Measurements from ENCODE around the gene CENPT. TPM values are rescaled to one million over a fixed set of nuclear protein-coding genes. Genes with fewer than 3 reads are reported as not detected.

Gene CENPT
- total and polyA plus RNA-seq, 2 of the 8 experiments (the other 6 are each of a cell fraction or from before 2014, with no cell fraction given), result 42.4 to 53.4 TPM

DNA sequence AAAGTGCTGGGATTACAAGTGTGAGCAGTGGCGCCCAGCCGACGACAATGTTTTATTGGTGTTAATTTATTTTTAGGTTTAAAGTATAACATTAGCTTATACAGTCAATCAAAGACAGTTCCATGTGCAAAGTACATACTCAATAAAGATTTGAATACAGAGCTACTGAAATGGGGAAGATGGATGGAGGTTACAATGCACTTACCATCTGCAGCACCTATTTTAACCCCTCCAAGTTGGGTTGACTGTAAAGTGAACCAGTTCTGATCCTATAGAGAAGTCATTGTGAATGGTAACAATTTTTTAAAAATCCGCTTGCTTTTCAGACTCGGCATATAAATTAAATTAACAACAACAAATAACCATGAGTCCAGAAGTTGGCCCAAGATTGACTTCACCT is 44.9 kb upstream of the CENPT start:
- Histone ChIP-seq H3K36me3 (ENCODE audit: control insufficient read depth in 2 of 4, insufficient read depth in 4 of 4, low read length in 3 of 4) (no peaks in the 10 kb centered on the region), H3K18ac (ENCODE audit: extremely low read depth, low read length) (no peak overlapping the region), H3K9me3 (ENCODE audit: insufficient read depth in 2 of 2, low read depth in 1 of 2, low read length in 1 of 2) (no peaks in the 10 kb centered on the region), H4K5ac (ENCODE audit: insufficient read length, low read depth, low read length) (peak overlapping the region; percentile 94), H3K79me2 (ENCODE audit: control insufficient read depth in 1 of 2, insufficient read depth in 2 of 2, low read length in 2 of 2) (peaks cover 11 to 31% of the 10 kb centered on the region in 2 experiments), H4K91ac (replicated peaks; ENCODE audit: insufficient read length, low read length) (no peak overlapping the region), H2AK5ac (ENCODE audit: low read depth, low read length) (no peak overlapping the region), H3K9ac (replicated peaks in 1 of 4; ENCODE audit: extremely low read depth in 1 of 4, low read depth in 3 of 4, low read length in 3 of 4) (peak overlapping the region in 2 of 4 experiments; percentile 8 to 55; a peak in 2 of 7 replicates), H3K23me2 (ENCODE audit: low read depth, low read length) (peaks cover 4% of the 10 kb centered on the region), H3K79me1 (ENCODE audit: low read depth, low read length) (peaks cover 13% of the 10 kb centered on the region; the same call in 1 of the 2 replicates), H3K4me2 (ENCODE audit: insufficient read depth in 1 of 2, low read depth in 2 of 2, low read length in 2 of 2) (peak overlapping the region; percentile 40 to 59), H2AFZ (ENCODE audit: low read length) (no peak overlapping the region), H3K14ac (ENCODE audit: insufficient read length) (no peak overlapping the region), H3K4me3 (ENCODE audit: extremely low read depth in 1 of 4, insufficient read depth in 2 of 4, low read depth in 3 of 4, low read length in 4 of 4) (peak overlapping the region; percentile 18 to 62 (median 28); a peak in 7 of 8 replicates), H2BK12ac (ENCODE audit: low read depth, low read length) (no peak overlapping the region), H3K4ac (replicated peaks; ENCODE audit: insufficient read length, low read depth, low read length) (no peak overlapping the region), H4K20me1 (replicated peaks in 1 of 2; ENCODE audit: control insufficient read depth in 1 of 2, insufficient read depth in 2 of 2, low read length in 2 of 2) (peaks cover 0 to 1% of the 10 kb centered on the region in 2 experiments), H2BK5ac (ENCODE audit: low read depth, low read length) (no peak overlapping the region), H2BK120ac (replicated peaks; ENCODE audit: low read depth, low read length) (peak overlapping the region; percentile 83), H3K23ac (ENCODE audit: insufficient read length) (no peak overlapping the region), H3K4me1 (replicated peaks in 1 of 4; ENCODE audit: control insufficient read depth in 3 of 4, insufficient read depth in 4 of 4, low read length in 3 of 4) (peaks cover 0 to 10% (median 7%) of the 10 kb centered on the region in 4 experiments; a peak in 4 of 7 replicates), H2BK20ac (ENCODE audit: low read length) (no peak overlapping the region), H4K8ac (ENCODE audit: extremely low read depth, insufficient read depth, low read length) (no peak overlapping the region), H3K56ac (replicated peaks; ENCODE audit: insufficient read length, low read depth, low read length) (no peak overlapping the region), H3K27me3 (replicated peaks in 1 of 4; ENCODE audit: control insufficient read depth in 3 of 4, extremely low read depth in 1 of 4, insufficient read depth in 3 of 4, low read length in 3 of 4) (no peaks in the 10 kb centered on the region), H3K27ac (ENCODE audit: low read depth, low read length) (no peak overlapping the region), H2BK15ac (ENCODE audit: low read length) (no peak overlapping the region)
- WGBS, 2 experiments (ENCODE audit: extremely low coverage in 1 of 2, insufficient coverage in 1 of 2, insufficient read length in 1 of 2, insufficient replicate concordance in 2 of 2, low coverage in 1 of 2, low lambda C conversion rate in 2 of 2, missing lambda C conversion rate in 1 of 2), result 67% methylated on average over 5 of the region's 5 CpGs; no CpG with 5 or more reads in 1 of the 2 experiments
- no peak for FAIRE-seq
- TF ChIP-seq SIX5 (IDR thresholded peaks at IDR 0.05; ENCODE audit: low read depth, low read length) (no peak), EZH2 (IDR thresholded peaks at IDR 0.05; ENCODE audit: low read depth, low read length, severe bottlenecking) (no peak)
- ChIA-PET POLR2A (ENCODE audit: partially characterized antibody) (interaction anchor here (0.8 to 2.6 kb wide), 13 partner anchors 8 to 634 kb away, joined by 3 to 25 read pairs (median 4); partner anchors contain the start of genes CTRL, EDC4, NRN1L and NUTF2), CTCF (ENCODE audit: partially characterized antibody) (interaction anchor here (1.3 to 21.8 kb wide), 4 partner anchors 9 to 148 kb away, joined by 3 to 623 read pairs (median 8); partner anchors contain the start of genes CTRL, LCAT and PSMB10)
- DNase-seq (ENCODE audit: low read depth in 1 of 2, low spot score in 2 of 2), result no peak
